Parathyroid adenoma (tissue), 2 donors: ENCODE data around the gene VCL.

Experiments used
- H2AFZ ChIP-seq: fragments of 300-600 bp; sonication (generic); one replicate; pipeline ENCODE4 v1.7.0; 2017; ENCODE audit warnings: antibody characterized with exemption, mild to moderate bottlenecking
- H3K27ac ChIP-seq: fragments of 300-600 bp; sonication (generic); one replicate; pipeline ENCODE4 v1.7.0; 2017
- H3K27me3 ChIP-seq: fragments of 300-600 bp; sonication (generic); one replicate; pipeline ENCODE4 v1.7.0; 2017; ENCODE audit warnings: low read length; ENCODE audit not compliant: control insufficient read depth, insufficient read depth
- H3K36me3 ChIP-seq: fragments of 300-600 bp; sonication (generic); one replicate; pipeline ENCODE4 v1.7.0; 2017; ENCODE audit warnings: low read length; ENCODE audit not compliant: control insufficient read depth, insufficient read depth
- H3K4me1 ChIP-seq: fragments of 300-600 bp; sonication (generic); one replicate; pipeline ENCODE4 v1.7.0; 2017; ENCODE audit warnings: control low read depth
- H3K4me2 ChIP-seq: fragments of 300-600 bp; sonication (generic); one replicate; pipeline ENCODE4 v1.7.0; 2017; ENCODE audit warnings: low read length
- H3K4me3 ChIP-seq: fragments of 300-600 bp; sonication (generic); one replicate; pipeline ENCODE4 v1.7.0; 2017; ENCODE audit warnings: low read depth, low read length
- H3K79me2 ChIP-seq: fragments of 300-600 bp; sonication (generic); one replicate; pipeline ENCODE4 v1.7.0; 2017; ENCODE audit warnings: control low read depth
- H3K9ac ChIP-seq: fragments of 300-600 bp; sonication (generic); one replicate; pipeline ENCODE4 v1.7.0; 2017; ENCODE audit warnings: mild to moderate bottlenecking
- H3K9me3 ChIP-seq: fragments of 300-600 bp; sonication (generic); one replicate; pipeline ENCODE4 v1.7.0; 2017; ENCODE audit warnings: low read length; ENCODE audit not compliant: control insufficient read depth
- CTCF ChIP-seq: fragments of 300-600 bp; sonication (generic); IDR thresholded peaks from one replicate; pipeline ENCODE4 v1.7.0; 2017; ENCODE audit warnings: antibody characterized with exemption, mild to moderate bottlenecking
- donor health status: primary hyperparathyroidism.

Gene VCL

GRCh38 chr10:74063256-74063655, 65.3 kb downstream of the VCL start:
- no peak overlapping the region for H3K27ac ChIP-seq
- no peak overlapping the region for H3K4me2 ChIP-seq

GRCh38 chr10:74067373-74068352, 69.7 kb downstream of the VCL start:
- H3K79me2 ChIP-seq: peaks cover 6% of the 10 kb centered on the region
- no peak overlapping the region for H3K27ac ChIP-seq
- H3K27me3 ChIP-seq: no peaks in the 10 kb centered on the region
- H3K9ac ChIP-seq: no peak overlapping the region
- no peak overlapping the region for H2AFZ ChIP-seq
- no peak overlapping the region for H3K4me3 ChIP-seq
- H3K4me2 ChIP-seq: no peak overlapping the region
- no peaks in the 10 kb centered on the region for H3K36me3 ChIP-seq
- H3K4me1 ChIP-seq: no peaks in the 10 kb centered on the region
- no peaks in the 10 kb centered on the region for H3K9me3 ChIP-seq
- no peak for TF ChIP-seq CTCF

More at GRCh38 chr10:74063256-74063655, 65.3 kb downstream of the VCL start:
- Histone ChIP-seq H3K27me3 (no peaks in the 10 kb centered on the region), H3K36me3 (no peaks in the 10 kb centered on the region), H2AFZ (no peak overlapping the region), H3K4me3 (no peak overlapping the region), H3K9ac (no peak overlapping the region), H3K9me3 (no peaks in the 10 kb centered on the region), H3K4me1 (peaks cover 5% of the 10 kb centered on the region), H3K79me2 (peaks cover 15% of the 10 kb centered on the region)
- TF ChIP-seq CTCF: no peak

- Histone ChIP-seq H3K27me3 (no peaks in the 10 kb centered on the region), H3K36me3 (no peaks in the 10 kb centered on the region), H3K9me3 (no peaks in the 10 kb centered on the region), H3K9ac (no peak overlapping the region), H3K4me1 (no peaks in the 10 kb centered on the region), H3K4me2 (no peak overlapping the region), H3K27ac (no peak overlapping the region), H2AFZ (no peak overlapping the region), H3K79me2 (peaks cover 5% of the 10 kb centered on the region), H3K4me3 (no peak overlapping the region)
- no peak for TF ChIP-seq CTCF
Observed at GRCh38 chr10:74071157-74071556, 73.2 kb downstream of the VCL start.

GRCh38 chr10:74072503-74072902, 74.6 kb downstream of the VCL start:
- no peak overlapping the region for H2AFZ ChIP-seq
- H3K4me3 ChIP-seq: no peak overlapping the region
- no peak for TF ChIP-seq CTCF
- H3K27ac ChIP-seq: no peak overlapping the region
- no peak overlapping the region for H3K9ac ChIP-seq
- no peak overlapping the region for H3K4me2 ChIP-seq
- peaks cover 2% of the 10 kb centered on the region for H3K79me2 ChIP-seq
- H3K4me1 ChIP-seq: no peaks in the 10 kb centered on the region
- H3K9me3 ChIP-seq: no peaks in the 10 kb centered on the region
- H3K27me3 ChIP-seq: no peaks in the 10 kb centered on the region
- H3K36me3 ChIP-seq: no peaks in the 10 kb centered on the region
